NCI-H1105 treated with DMSO at 0.1 percent for 48 hours (cell line): ENCODE measurements around the gene EHD4.

Experiments
- DNase-seq: peaks from one replicate; lab custom pipeline; 2025; lab: John Stamatoyannopoulos, UW

Gene EHD4

GRCh38 chr15:41936649-41937567 is 35.4 kb downstream of the EHD4 start:
- DNase-seq: no peak

GRCh38 chr15:41936155-41936554 is 36.2 kb downstream of the EHD4 start:
- no peak for DNase-seq

- no peak for DNase-seq
Observed at GRCh38 chr15:41935566-41936020, 36.8 kb downstream of the EHD4 start.

GRCh38 chr15:41934843-41935242 is 37.5 kb downstream of the EHD4 start:
- no peak for DNase-seq

GRCh38 chr15:41933771-41934170 is 38.6 kb downstream of the EHD4 start:
- no peak for DNase-seq

GRCh38 chr15:41933326-41933725 is 39.0 kb downstream of the EHD4 start:
- no peak for DNase-seq

GRCh38 chr15:41932511-41933289 is 39.7 kb downstream of the EHD4 start:
- no peak for DNase-seq

GRCh38 chr15:41932101-41932500 is 40.3 kb downstream of the EHD4 start:
- DNase-seq: no peak

- DNase-seq: no peak
Observed at GRCh38 chr15:41930867-41931222, 41.5 kb downstream of the EHD4 start.

GRCh38 chr15:41930221-41930866 is 42.0 kb downstream of the EHD4 start:
- DNase-seq: no peak

GRCh38 chr15:41928637-41929620 is 43.4 kb downstream of the EHD4 start:
- DNase-seq: no peak

GRCh38 chr15:41928100-41928499 is 44.3 kb downstream of the EHD4 start:
- DNase-seq: no peak

GRCh38 chr15:41927536-41927935 is 44.8 kb downstream of the EHD4 start:
- no peak for DNase-seq

- DNase-seq: no peak
Observed at GRCh38 chr15:41926185-41927056, 45.9 kb downstream of the EHD4 start.

GRCh38 chr15:41925086-41925608 is 47.2 kb downstream of the EHD4 start:
- no peak for DNase-seq

GRCh38 chr15:41923401-41923997 is 48.9 kb downstream of the EHD4 start:
- no peak for DNase-seq

GRCh38 chr15:41922353-41922752 is 50.0 kb downstream of the EHD4 start:
- DNase-seq: no peak

- no peak for DNase-seq
Observed at GRCh38 chr15:41921639-41922038, 50.7 kb downstream of the EHD4 start.

GRCh38 chr15:41921167-41921566 is 51.2 kb downstream of the EHD4 start:
- DNase-seq: no peak
